HepG2 (cell line): ENCODE measurements around the gene ARF6. TPM values are rescaled to one million over a fixed set of nuclear protein-coding genes. Genes with fewer than 3 reads are reported as not detected.
A peak's percentile ranks its signal among the peaks of the same experiment; 100 is the strongest.

Source experiments
- AGO1 ChIP-seq: fragments of 200-400 bp; formaldehyde crosslinking; IDR thresholded peaks from 2 replicates; pipeline ENCODE4 v1.6.1; 2017; ENCODE audit warnings: mild to moderate bottlenecking, low read depth, low read length, moderate library complexity; ENCODE audit not compliant: poor library complexity, severe bottlenecking
- ARHGAP35 ChIP-seq: sonication (generic); formaldehyde crosslinking; IDR thresholded peaks from 2 replicates; pipeline ENCODE4 v1.9.0; 2022; ENCODE audit warnings: mild to moderate bottlenecking, inconsistent platforms, moderate library complexity, missing genetic modification reagents, borderline replicate concordance
- CREB3 ChIP-seq: sonication (generic); formaldehyde crosslinking; IDR thresholded peaks from 2 replicates; pipeline ENCODE4 v1.5.0; 2020; ENCODE audit warnings: missing genetic modification reagents
- HOXA3 ChIP-seq: sonication (generic); formaldehyde crosslinking; IDR thresholded peaks from 2 replicates; pipeline ENCODE4 v1.5.0; 2020; ENCODE audit warnings: missing genetic modification reagents
- KLF11 ChIP-seq: IDR thresholded peaks from 2 replicates; pipeline ENCODE4 v1.6.1; 2016; ENCODE audit warnings: missing compliant biosample characterization
- MEF2D ChIP-seq: sonication (generic); formaldehyde crosslinking; IDR thresholded peaks from 2 replicates; pipeline ENCODE4 v1.5.1; 2020; ENCODE audit warnings: mild to moderate bottlenecking, missing genetic modification reagents
- MEIS2 ChIP-seq: sonication (generic); formaldehyde crosslinking; IDR thresholded peaks from 2 replicates; pipeline ENCODE4 v1.9.0; 2021; ENCODE audit warnings: mild to moderate bottlenecking, missing genetic modification reagents
- NR2C2 ChIP-seq: sonication (generic); formaldehyde crosslinking; IDR thresholded peaks from 2 replicates; pipeline ENCODE4 v1.4.0; 2020; ENCODE audit warnings: missing genetic modification reagents, mild to moderate bottlenecking, moderate library complexity, borderline replicate concordance
- PCBP2 ChIP-seq: fragments of 200-400 bp; formaldehyde crosslinking; optimal IDR thresholded peaks from 2 replicates; pipeline ENCODE3; 2018; ENCODE audit warnings: low read length, low read depth; ENCODE audit not compliant: poor library complexity, severe bottlenecking
- POGZ ChIP-seq: sonication (generic); formaldehyde crosslinking; IDR thresholded peaks from 2 replicates; pipeline ENCODE4 v1.4.0; 2020; ENCODE audit warnings: mild to moderate bottlenecking, missing genetic modification reagents
- TARDBP ChIP-seq: sonication (generic); formaldehyde crosslinking; IDR thresholded peaks from 2 replicates; pipeline ENCODE4 v1.8.0; 2022; ENCODE audit warnings: mild to moderate bottlenecking, missing genetic modification reagents
- TGIF2 ChIP-seq: IDR thresholded peaks from 2 replicates; pipeline ENCODE4 v1.6.1; 2016; ENCODE audit warnings: control low read depth, missing compliant biosample characterization
- UBTF ChIP-seq: sonication (generic); formaldehyde crosslinking; IDR thresholded peaks from 2 replicates; pipeline ENCODE4 v1.4.0; 2020; ENCODE audit warnings: mild to moderate bottlenecking, missing genetic modification reagents
- ZNF263 ChIP-seq: sonication (generic); formaldehyde crosslinking; IDR thresholded peaks from 2 replicates; pipeline ENCODE4 v1.4.0; 2020; ENCODE audit warnings: missing genetic modification reagents
- ZNF3 ChIP-seq: IDR thresholded peaks from 2 replicates; pipeline ENCODE4 v1.7.0; 2017; ENCODE audit warnings: inconsistent platforms
- ZNF556 ChIP-seq: sonication (generic); formaldehyde crosslinking; IDR thresholded peaks from 2 replicates; pipeline ENCODE4 v1.4.0; 2020; ENCODE audit warnings: mild to moderate bottlenecking, missing genetic modification reagents, borderline replicate concordance
- ZNF558 ChIP-seq: sonication (generic); formaldehyde crosslinking; IDR thresholded peaks from 2 replicates; pipeline ENCODE4 v1.9.0; 2022; ENCODE audit warnings: mild to moderate bottlenecking, missing genetic modification reagents, borderline replicate concordance
- ZNF710 ChIP-seq: sonication (generic); formaldehyde crosslinking; IDR thresholded peaks from 2 replicates; pipeline ENCODE4 v1.5.0; 2020; ENCODE audit warnings: mild to moderate bottlenecking, missing genetic modification reagents, borderline replicate concordance
- polyA plus RNA-seq, 8 experiments: library from polyadenylated mRNA; depleted of rRNA in 3 of 8; stranded (reverse) in 7 of 8; unstranded in 1 of 8; fragments of >200 nt; fragmentation: Illumina TruSeq in 4 of 8; extraction: Trizol in 4 of 8; gene quantifications; 2 replicates each; pipeline versions ENCODE4 v1.2.1 to v1.2.3, GENCODE V29; 2011 to 2016; ENCODE audit warnings: low read depth in 4 of 8, missing spikeins in 1 of 8, mixed read lengths in 1 of 8; ENCODE audit not compliant: insufficient read depth in 1 of 8
- total RNA-seq, 5 experiments: library from RNA; depleted of rRNA; stranded (reverse); fragments of >200 nt; fragmentation: Illumina TruSeq; extraction: Trizol; gene quantifications; 2 replicates each; pipeline ENCODE4 v1.2.3, GENCODE V29; 2016; ENCODE audit warnings: low read depth in 1 of 5
- TF ChIP-seq, protein P1 (sequence below): sonication (generic); formaldehyde crosslinking; IDR thresholded peaks from 2 replicates; pipeline ENCODE4 v1.4.0; 2020; ENCODE audit warnings: mild to moderate bottlenecking, missing genetic modification reagents, borderline replicate concordance

Gene ARF6
- total and polyA plus RNA-seq, 2 of the 13 experiments (the other 11 are each of a cell fraction or from before 2014, with no cell fraction given) = 12.7 to 31.9 TPM

DNA sequence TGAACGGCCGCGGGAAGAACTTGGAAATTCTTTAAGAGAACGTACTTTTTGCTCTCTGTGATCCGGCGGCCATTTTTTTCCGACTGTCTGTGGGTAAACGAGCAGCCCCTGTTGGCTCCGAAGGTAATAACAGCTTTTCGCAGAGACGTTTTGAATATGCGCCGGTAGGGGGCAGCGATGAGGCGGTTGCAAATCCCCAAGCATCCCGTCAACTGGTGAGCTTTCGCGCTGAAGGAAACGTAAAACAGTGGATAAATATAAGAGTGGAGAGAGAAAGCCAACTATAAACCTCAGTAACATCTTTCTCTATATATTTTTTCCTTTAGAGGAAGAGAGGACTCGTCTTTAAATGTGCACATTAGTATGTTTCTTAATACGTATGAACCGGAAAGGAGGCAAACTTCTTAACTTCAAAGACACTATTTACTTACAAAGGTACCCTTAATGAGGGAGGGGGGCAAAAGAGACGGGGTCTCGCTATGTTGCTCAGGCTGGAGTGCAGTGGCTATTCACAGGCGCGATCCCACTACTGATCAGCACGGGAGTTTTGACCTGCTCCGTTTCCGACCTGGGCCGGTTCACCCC, 30.7 kb upstream of the ARF6 start (continued):
- TF ChIP-seq ZNF710 (CRISPR knock-in tag) = peak; percentile 6; the same call in 1 of the 2 replicates
- no peak for TF ChIP-seq TGIF2 (CRISPR knock-in tag)
- TF ChIP-seq ZNF556 = peak; percentile 48; the same call in 1 of the 2 replicates
- TF ChIP-seq, protein P1, sequence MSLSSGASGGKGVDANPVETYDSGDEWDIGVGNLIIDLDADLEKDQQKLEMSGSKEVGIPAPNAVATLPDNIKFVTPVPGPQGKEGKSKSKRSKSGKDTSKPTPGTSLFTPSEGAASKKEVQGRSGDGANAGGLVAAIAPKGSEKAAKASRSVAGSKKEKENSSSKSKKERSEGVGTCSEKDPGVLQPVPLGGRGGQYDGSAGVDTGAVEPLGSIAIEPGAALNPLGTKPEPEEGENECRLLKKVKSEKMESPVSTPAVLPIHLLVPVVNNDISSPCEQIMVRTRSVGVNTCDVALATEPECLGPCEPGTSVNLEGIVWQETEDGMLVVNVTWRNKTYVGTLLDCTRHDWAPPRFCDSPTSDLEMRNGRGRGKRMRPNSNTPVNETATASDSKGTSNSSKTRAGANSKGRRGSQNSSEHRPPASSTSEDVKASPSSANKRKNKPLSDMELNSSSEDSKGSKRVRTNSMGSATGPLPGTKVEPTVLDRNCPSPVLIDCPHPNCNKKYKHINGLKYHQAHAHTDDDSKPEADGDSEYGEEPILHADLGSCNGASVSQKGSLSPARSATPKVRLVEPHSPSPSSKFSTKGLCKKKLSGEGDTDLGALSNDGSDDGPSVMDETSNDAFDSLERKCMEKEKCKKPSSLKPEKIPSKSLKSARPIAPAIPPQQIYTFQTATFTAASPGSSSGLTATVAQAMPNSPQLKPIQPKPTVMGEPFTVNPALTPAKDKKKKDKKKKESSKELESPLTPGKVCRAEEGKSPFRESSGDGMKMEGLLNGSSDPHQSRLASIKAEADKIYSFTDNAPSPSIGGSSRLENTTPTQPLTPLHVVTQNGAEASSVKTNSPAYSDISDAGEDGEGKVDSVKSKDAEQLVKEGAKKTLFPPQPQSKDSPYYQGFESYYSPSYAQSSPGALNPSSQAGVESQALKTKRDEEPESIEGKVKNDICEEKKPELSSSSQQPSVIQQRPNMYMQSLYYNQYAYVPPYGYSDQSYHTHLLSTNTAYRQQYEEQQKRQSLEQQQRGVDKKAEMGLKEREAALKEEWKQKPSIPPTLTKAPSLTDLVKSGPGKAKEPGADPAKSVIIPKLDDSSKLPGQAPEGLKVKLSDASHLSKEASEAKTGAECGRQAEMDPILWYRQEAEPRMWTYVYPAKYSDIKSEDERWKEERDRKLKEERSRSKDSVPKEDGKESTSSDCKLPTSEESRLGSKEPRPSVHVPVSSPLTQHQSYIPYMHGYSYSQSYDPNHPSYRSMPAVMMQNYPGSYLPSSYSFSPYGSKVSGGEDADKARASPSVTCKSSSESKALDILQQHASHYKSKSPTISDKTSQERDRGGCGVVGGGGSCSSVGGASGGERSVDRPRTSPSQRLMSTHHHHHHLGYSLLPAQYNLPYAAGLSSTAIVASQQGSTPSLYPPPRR (CRISPR knock-in tag) = no peak
- TF ChIP-seq KLF11 (CRISPR knock-in tag) = no peak
- peak; percentile 59; the same call in 1 of the 2 replicates for TF ChIP-seq UBTF (CRISPR knock-in tag)
- no peak for TF ChIP-seq AGO1
- no peak for TF ChIP-seq ARHGAP35 (CRISPR knock-in tag)
- 0 out of 2 replicates have a peak, but pooled peaks have one; percentile 8 for TF ChIP-seq POGZ
- TF ChIP-seq HOXA3 (CRISPR knock-in tag) = peak; percentile 71; the same call in 1 of the 2 replicates
- peak; percentile 74 for TF ChIP-seq TARDBP (CRISPR knock-in tag)
- no peak for TF ChIP-seq MEIS2
- no peak for TF ChIP-seq PCBP2
- 0 out of 2 replicates have a peak, but pooled peaks have one; percentile 7 for TF ChIP-seq ZNF3
- TF ChIP-seq ZNF558 (CRISPR knock-in tag) = no peak
- no peak for TF ChIP-seq CREB3 (CRISPR knock-in tag)
- TF ChIP-seq ZNF263 (CRISPR knock-in tag) = no peak; the same call in 1 of the 2 replicates
- 0 out of 2 replicates have a peak, but pooled peaks have one; percentile 24 for TF ChIP-seq MEF2D (CRISPR knock-in tag)
- TF ChIP-seq NR2C2 (CRISPR knock-in tag) = no peak
